ENCODE measurements around the gene PICALM. TPM values are rescaled to one million over a fixed set of nuclear protein-coding genes. Genes with fewer than 3 reads are reported as not detected.

The PICALM gene
- total RNA-seq, 1 experiment from 2014 or later, result 321 TPM

GRCh38 chr11:86081455-86081854, 12.6 kb upstream of the PICALM start:
- Histone ChIP-seq H3K27me3 (replicated peaks; ENCODE audit: control insufficient read depth, insufficient read depth, low read length) (no peaks in the 10 kb centered on the region), H3K9me3 (no peaks in the 10 kb centered on the region), H3K4me3 (ENCODE audit: low read depth, low read length) (no peak overlapping the region), H3K4me1 (peaks cover 16% of the 10 kb centered on the region), H3K36me3 (ENCODE audit: control insufficient read depth, insufficient read depth, low read length) (no peaks in the 10 kb centered on the region)
- BruUV-seq (replicated peaks), result no TSS peak
- CTCF ChIA-PET, result no interaction called here
- intact Hi-C loops (cut with micrococcal nuclease; ENCODE audit: unreplicated experiment), result no loop called here
- no peaks in the 10 kb centered on the region for H3K9me3 Mint-ChIP-seq (ENCODE audit: unreplicated experiment)
- H3K36me3 Mint-ChIP-seq (ENCODE audit: insufficient read depth, unreplicated experiment), result no peaks in the 10 kb centered on the region
- DNase-seq, result no peak
- H3K4me3 Mint-ChIP-seq (ENCODE audit: unreplicated experiment), result no peak overlapping the region
- POLR2A ChIA-PET, result no interaction called here
- no peak for TF ChIP-seq CTCF (IDR thresholded peaks at IDR 0.05; ENCODE audit: insufficient read depth in 1 of 2, low read depth in 1 of 2, low read length in 1 of 2, severe bottlenecking in 1 of 2, unreplicated experiment in 1 of 2)
- H3K27ac Mint-ChIP-seq (ENCODE audit: unreplicated experiment), result no peak overlapping the region
- peaks cover 16% of the 10 kb centered on the region for H3K4me1 Mint-ChIP-seq (ENCODE audit: low read depth, unreplicated experiment)
- H3K27me3 Mint-ChIP-seq (ENCODE audit: insufficient read depth, unreplicated experiment), result no peaks in the 10 kb centered on the region

DNA sequence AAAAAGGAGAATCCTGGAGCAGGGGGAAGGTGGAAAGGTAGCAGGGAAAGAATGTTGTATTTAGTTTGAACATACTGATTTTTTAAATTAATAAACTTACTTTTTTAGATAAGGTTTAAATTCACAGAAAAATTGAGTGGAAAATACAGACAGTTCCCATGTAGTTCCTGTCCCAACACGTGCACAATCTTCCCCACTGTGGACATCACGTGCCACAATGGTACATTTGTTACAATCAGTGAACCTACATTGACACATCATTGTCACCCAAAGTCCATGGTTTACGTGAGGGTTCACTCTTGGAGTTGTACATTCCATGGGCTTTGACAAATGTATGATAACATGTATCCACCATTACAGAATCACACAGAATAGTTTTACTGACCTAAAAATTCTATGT, 10.5 kb upstream of the PICALM start:
- Mint-ChIP-seq H3K4me1 (ENCODE audit: low read depth, unreplicated experiment) (no peaks in the 10 kb centered on the region), H3K27ac (ENCODE audit: unreplicated experiment) (no peak overlapping the region), H3K9me3 (ENCODE audit: unreplicated experiment) (no peaks in the 10 kb centered on the region), H3K4me3 (ENCODE audit: unreplicated experiment) (no peak overlapping the region), H3K36me3 (ENCODE audit: insufficient read depth, unreplicated experiment) (no peaks in the 10 kb centered on the region), H3K27me3 (ENCODE audit: insufficient read depth, unreplicated experiment) (no peaks in the 10 kb centered on the region)
- DNase-seq, result no peak
- H3K4me3 ChIP-seq (ENCODE audit: low read depth, low read length), result no peak overlapping the region
- intact Hi-C loops (cut with micrococcal nuclease; ENCODE audit: unreplicated experiment), result no loop called here
- ChIA-PET POLR2A (no interaction called here), CTCF (no interaction called here)
- no peaks in the 10 kb centered on the region for H3K27me3 ChIP-seq (replicated peaks; ENCODE audit: control insufficient read depth, insufficient read depth, low read length)
- peaks cover 9% of the 10 kb centered on the region; the same call in 1 of the 2 replicates for H3K4me1 ChIP-seq
- H3K36me3 ChIP-seq (ENCODE audit: control insufficient read depth, insufficient read depth, low read length), result no peaks in the 10 kb centered on the region
- H3K9me3 ChIP-seq, result no peaks in the 10 kb centered on the region
- no peak for TF ChIP-seq CTCF (IDR thresholded peaks at IDR 0.05; ENCODE audit: insufficient read depth in 1 of 2, low read depth in 1 of 2, low read length in 1 of 2, severe bottlenecking in 1 of 2, unreplicated experiment in 1 of 2)
- no TSS peak for BruUV-seq (replicated peaks)

DNA sequence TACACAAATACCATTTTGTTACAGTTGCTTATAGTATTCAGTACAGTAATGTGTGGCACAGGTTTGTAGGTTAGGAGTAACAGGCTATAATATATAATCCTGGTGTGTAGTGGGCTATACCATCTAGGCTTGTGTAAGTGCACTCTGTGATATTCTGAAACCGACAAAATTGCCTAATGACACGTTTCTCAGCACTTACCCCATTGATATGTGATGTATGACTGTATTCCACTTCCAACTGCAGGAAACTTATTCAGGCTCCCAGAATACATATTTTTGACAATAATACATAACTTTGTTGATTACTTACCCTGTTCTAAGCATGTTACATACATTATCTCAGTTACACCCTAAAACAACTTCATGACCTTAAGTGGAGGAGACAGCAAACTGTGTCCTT, 5.1 kb upstream of the PICALM start:
- no peaks in the 10 kb centered on the region for H3K27me3 ChIP-seq (replicated peaks; ENCODE audit: control insufficient read depth, insufficient read depth, low read length)
- Mint-ChIP-seq H3K4me1 (ENCODE audit: low read depth, unreplicated experiment) (peaks cover 19% of the 10 kb centered on the region), H3K27me3 (ENCODE audit: insufficient read depth, unreplicated experiment) (no peaks in the 10 kb centered on the region), H3K36me3 (ENCODE audit: insufficient read depth, unreplicated experiment) (peaks cover 10% of the 10 kb centered on the region), H3K9me3 (ENCODE audit: unreplicated experiment) (no peaks in the 10 kb centered on the region), H3K27ac (ENCODE audit: unreplicated experiment) (no peak overlapping the region), H3K4me3 (ENCODE audit: unreplicated experiment) (no peak overlapping the region)
- no peaks in the 10 kb centered on the region for H3K36me3 ChIP-seq (ENCODE audit: control insufficient read depth, insufficient read depth, low read length)
- CTCF ChIA-PET, result interaction anchor here (1.0 kb wide), 1 partner anchor 120 kb away, joined by 3 read pairs; no protein-coding TSS in a partner anchor
- no peak overlapping the region for H3K4me3 ChIP-seq (ENCODE audit: low read depth, low read length)
- intact Hi-C loops (cut with micrococcal nuclease; ENCODE audit: unreplicated experiment), result no loop called here
- no peak for DNase-seq
- H3K9me3 ChIP-seq, result no peaks in the 10 kb centered on the region
- POLR2A ChIA-PET, result no interaction called here
- TF ChIP-seq CTCF (IDR thresholded peaks at IDR 0.05; ENCODE audit: insufficient read depth in 1 of 2, low read depth in 1 of 2, low read length in 1 of 2, severe bottlenecking in 1 of 2, unreplicated experiment in 1 of 2), result no peak
- peaks cover 16% of the 10 kb centered on the region for H3K4me1 ChIP-seq
- BruUV-seq (replicated peaks), result no TSS peak

Measured in Caco-2 (cell line).